ENCODE data around the gene HTT.

GRCh38 chr4:3046623-3047022, 27.9 kb upstream of the HTT start:
- TF ChIP-seq CTCF (IDR thresholded peaks at IDR 0.05), result no peak
- TF ChIP-seq POLR2A (IDR thresholded peaks at IDR 0.05), result no peak

All from adrenal gland (tissue), 5 donors.